Islet precursor cell (in vitro differentiated cells): ENCODE data around the gene UXS1.

ENCODE experiments used
- DNase-seq: peaks from one replicate; pipeline ENCODE4 v3.0.0-alpha.2; 2018

Gene UXS1

DNA sequence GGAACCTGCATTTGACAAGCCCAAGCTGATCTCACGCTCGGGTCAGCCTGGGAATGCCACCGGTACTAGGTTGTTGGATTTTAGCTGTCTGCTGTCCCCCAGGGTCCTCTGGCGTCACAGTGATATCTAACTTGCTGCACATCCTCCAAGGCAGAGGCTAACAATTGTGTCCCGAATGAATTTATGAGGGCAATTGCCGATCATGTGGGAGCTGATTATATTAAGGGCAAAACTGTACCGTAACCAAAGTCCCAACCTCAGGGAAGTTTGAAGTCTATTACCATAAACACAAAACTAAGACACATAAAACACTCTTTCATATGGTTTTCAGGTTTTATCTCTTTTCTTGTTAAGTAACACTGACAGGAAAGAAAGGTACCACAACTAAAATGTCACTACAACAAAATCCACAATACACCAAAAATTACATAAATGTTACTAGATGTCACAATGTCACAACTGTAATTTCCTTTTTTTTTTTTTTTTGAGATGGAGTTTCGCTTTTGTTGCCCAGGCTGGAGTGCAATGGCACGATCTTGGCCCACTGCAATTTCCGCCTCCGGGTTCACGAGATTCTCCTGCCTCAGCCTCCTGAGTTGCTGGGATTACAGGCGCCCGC, 6.7 kb downstream of the UXS1 start:
- DNase-seq: no peak

DNA sequence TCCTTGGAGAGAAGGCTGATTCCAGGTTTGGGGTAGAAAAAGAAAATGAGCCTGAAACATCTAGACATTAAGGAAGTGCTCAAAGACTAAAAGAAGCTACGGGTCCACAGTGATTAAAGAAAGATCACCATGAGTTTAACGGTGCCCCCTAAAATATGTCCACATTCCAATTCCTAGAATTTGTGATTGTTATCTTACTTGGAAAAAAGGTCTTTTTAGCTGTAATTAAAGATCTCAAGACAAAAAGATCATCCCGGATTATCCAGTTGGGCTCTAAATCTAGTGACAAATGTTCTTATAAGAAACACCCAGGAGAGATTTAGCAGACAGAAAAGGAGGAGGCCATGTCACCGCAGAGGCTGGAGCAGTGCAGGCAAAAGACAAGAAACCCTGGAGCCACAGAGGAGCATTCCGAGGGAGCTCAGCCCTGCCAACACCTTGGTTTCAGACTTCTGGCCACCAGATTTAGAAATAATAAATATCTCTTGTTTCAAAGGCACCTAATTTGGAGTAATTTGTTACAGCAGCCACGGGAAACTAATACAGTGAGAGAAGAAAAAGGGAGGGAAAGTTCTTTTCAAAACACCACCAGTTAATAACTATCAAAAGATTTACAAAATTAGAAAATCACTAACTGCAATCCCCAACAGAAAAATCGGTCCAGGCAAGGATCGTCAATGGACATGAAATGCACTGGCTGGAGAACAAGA, 8.5 kb downstream of the UXS1 start:
- no peak for DNase-seq

GRCh38 chr2:106184857-106185256, 9.2 kb downstream of the UXS1 start:
- DNase-seq: no peak

DNA sequence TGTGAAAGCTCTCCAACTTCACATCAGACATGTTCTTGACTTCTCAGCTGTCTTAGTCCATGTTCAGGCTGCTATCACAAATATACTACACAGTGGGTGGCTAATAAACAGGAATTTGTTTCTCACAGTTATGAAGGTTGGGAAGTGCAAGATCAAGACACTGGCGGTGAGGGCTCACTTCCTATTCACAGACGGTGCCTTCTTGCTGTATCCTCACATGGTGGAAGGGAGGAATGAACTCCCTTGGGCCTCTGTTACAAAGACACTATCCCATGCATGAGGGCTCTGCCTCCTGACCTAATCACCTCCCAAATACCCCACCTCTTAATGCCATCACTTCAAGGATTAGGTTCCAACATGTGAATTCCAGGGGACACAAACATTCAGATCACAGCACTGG, 9.7 kb downstream of the UXS1 start:
- no peak for DNase-seq

DNA sequence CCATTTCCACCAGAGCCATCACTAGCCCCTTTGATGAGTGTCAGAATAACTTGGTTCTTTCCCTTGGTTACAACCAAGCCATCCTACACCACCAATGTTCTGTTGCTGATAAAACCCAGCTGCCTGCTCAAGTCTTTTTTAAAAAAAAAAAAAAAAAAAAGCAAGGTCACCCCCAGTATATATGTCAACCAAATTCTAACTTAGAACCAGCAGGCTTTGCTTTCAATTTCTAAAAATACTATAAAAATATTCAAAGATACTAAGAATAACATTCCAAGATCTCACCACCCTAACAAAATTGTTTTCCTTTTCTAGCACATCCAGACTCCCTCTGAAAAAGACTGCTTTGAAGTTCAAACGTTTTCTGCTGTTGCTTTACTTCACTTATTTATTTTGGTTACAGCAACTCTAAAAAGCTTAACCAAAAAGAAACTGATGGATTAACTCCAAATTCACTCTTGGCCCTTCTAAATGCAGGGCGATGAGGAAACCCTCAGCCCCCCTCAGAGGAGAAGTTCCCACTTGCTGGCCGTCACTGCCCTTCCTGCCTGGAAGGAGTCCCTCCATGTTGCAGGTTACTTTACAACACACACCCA, 10.9 kb downstream of the UXS1 start:
- no peak for DNase-seq

- DNase-seq: no peak
Observed at GRCh38 chr2:106181064-106181463, 13.0 kb downstream of the UXS1 start.

DNA sequence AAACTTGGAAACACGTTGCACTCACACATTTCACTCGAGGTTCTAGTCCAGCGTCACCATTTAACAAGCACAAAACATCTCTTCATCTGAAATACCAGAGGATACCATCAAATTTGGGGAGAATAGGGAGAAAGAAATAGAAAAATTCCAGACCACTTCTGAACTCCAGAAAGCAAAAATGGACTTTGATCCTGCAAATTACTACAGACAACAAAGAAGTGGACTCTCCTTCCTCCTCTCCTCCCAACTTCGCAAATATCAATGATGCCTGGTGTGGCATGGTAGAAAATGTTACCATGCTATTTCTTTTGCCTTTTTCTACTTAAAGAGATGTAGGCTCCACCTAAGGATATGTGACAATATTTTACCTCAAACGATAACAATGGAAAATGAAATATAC, 13.5 kb downstream of the UXS1 start:
- DNase-seq: no peak

DNA sequence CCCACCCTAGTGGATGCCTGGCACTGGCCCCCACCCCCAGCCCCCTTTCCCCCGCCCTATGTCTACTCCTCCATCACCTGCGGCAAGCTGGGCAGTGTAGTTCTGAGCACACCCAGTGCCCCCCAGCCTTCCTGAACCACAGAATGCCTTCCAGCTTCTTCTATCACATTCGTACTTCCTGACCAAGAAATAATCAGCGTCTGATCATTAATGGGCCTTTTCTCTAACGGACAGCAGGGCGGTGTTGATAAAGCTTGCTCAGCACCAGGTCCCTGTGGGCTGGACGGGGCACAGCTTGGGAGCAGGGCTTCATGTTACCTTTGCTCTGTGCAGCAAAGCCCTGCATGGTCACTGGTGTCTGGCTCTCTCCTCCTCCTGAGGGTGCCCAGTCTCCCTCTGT, 15.4 kb downstream of the UXS1 start:
- no peak for DNase-seq

GRCh38 chr2:106177581-106177980, 16.5 kb downstream of the UXS1 start:
- DNase-seq: no peak

DNA sequence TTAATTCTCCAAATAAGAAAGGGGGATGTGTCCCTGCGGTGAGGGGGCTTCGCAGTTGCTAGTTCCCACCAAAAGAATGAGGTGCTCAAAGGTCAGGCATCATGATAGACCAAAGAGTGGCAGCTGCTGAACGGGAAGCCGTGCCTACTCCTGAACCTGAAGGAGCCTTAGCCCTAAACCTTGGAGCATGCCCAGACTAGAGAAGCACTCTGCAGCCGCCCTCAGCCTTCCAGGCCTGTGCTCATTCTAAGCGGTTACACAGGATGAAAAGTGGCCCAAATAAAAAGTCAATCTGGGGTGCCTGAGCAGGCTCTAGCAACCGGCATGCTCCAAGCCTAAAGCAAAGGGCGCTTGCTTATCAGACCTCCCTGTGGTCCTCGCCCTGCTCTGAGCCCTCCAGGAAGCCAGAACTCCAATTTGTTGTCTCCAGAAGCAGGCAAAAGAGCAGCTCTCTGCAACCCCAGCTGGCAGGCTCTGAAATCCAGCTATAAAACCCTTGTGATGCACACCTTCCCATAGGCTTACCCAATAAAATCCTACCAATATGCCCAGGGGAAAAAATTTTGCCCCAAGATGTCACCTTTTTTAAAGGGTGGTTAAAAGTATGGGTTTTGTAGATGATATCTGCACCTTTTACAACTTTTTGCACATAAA, 17.5 kb downstream of the UXS1 start:
- peak; percentile 66 for DNase-seq

DNA sequence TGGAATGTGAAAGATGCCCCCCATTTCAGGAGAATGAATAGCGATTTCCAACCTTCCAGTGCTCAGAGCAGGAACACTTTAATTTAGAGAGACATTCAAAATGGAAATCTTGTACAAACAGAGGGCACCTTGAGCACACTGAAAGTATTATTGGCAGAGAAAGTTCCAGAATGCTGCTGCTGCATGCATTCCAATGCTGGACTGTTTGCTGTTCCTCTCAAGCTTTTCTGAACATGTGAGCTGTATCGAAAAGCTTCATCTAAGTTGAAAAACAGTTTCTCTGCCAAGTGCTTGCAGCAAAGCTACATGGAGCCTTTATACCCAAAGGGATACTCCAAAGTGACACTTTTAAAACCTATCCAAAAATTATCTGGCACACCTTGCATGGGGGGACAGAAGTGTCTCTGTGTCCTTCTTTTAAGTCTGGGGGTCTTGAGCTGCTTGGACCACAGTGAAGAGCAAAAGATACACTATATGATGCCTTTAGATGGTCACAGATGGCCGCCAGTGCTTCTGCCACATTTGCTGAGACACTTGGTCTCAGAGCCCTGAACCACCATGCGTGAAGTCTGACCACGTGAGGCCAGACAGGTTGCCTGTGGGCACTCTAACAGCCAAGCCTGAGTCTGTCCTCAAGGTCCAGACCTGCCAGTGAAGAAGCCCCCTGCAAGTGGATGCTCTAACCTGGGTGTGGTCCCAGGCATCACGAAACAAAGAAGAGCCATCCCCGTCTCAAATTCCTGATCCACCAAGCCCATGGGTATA, 18.8 kb downstream of the UXS1 start:
- DNase-seq: no peak

DNA sequence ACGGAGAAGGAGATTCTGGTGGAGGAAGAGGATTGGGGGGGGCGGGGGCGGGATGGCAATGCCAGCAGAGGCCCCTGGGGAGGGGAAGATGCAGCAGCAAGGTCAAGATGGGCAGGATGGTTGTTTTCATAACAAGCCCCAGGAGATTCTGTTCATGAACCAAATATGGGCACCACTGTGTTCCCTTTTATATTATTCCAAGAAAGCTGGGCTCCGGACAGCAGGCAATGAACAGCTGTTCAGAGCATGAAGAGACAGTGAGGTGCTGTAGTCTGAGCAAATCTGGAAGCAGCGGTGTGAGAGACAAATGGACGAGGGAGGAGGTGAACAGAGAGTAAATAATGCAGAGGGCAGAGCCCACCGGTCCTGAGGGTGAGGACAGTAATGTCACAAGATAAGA, 20.0 kb downstream of the UXS1 start:
- DNase-seq: no peak

DNA sequence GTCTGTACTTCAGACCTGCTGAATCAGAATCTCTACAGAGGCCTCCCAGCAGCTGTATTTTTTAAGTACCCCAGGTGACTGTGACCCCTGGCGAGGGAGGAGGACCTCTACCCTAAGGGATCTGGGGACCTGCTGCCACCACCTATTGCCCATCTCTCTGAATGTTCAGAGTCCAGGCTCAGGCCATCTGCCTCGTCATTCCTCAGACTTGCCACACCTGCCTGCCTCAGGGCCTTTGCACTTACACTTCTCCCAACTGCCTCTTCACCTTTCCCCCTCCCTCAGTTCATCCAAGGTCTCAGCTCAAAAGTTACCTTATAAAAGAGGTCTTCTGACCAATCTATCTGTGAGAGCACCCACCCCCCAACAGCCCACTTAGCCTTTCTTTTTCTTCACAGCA, 21.5 kb downstream of the UXS1 start:
- no peak for DNase-seq

DNA sequence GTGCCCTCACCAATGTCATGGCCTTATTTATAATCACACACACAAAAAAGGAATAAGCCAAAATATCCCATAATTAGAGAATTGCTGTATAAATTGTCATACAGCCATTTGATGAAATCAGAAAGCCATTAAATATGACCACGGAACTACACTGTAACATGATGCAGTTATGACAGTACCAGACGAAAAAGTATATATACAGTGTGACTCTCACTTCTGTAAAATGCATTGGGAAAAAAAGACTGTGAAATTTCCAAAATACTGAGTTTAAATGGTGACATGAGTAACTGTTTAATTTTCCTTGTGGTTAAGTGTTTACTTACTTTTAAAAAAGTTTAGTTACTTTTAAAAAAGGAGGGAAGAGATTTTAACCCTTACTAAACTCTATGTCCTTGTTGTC, 25.4 kb downstream of the UXS1 start:
- no peak for DNase-seq

DNA sequence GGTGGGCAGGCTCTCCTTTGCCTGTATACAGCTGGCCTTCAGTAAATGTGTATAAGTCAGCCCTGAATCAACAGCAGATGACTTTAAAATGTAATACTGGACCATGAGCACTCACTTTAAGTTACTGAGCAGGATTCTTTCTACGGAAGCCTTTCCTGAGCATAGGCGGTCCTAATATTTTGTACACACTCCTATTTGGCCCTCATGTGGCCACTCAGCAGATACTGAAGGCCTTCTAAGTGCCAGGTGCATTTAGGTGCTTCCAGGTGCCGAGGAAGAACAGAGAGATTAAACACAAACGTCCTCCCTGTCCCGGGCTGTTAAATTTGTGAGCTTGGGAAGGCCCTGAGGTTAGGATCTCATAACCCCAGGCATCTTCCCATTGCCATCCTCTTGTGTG, 27.0 kb downstream of the UXS1 start:
- no peak for DNase-seq

DNA sequence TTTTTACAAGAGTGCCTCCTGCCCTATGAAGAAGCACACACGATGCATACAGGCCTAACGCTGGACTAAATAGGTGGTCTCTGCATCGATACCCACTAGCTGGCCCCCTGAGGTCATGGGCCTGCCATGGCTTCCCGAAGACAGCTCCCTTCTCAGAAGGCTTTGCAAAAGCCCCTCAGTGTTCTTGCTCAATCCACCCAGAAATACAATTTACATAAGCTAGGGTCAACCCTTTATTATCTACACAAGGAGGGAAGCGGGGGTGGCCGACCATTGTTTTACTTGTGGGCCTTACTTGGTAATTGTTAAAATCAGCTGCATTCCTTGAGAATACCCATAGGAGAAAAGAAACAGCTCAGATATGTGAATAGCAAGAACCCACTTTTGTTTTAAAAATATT, 28.5 kb downstream of the UXS1 start:
- DNase-seq: no peak

DNA sequence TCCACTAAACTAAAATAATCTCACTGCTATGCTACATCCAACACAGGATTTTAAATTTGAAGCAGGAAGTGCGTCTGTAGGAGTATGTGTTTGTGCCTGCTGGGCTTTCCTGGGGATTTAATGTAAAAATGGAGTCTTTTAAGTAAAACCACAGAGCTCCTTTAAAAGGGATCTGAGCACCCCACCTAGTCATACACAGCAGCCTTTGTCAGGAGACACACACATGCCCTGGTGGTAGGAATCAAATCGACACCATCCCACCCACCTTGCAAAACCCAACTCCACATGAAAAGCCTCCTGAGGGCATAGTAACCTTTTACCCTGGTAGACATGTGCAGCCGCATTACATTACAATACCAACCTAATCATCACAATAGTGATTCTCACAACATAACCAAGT, 29.1 kb downstream of the UXS1 start:
- DNase-seq: peak; percentile 69

GRCh38 chr2:106163948-106164545, 30.1 kb downstream of the UXS1 start:
- DNase-seq: no peak

- peak; percentile 91 for DNase-seq
Observed at GRCh38 chr2:106161938-106162820, 31.9 kb downstream of the UXS1 start.

DNA sequence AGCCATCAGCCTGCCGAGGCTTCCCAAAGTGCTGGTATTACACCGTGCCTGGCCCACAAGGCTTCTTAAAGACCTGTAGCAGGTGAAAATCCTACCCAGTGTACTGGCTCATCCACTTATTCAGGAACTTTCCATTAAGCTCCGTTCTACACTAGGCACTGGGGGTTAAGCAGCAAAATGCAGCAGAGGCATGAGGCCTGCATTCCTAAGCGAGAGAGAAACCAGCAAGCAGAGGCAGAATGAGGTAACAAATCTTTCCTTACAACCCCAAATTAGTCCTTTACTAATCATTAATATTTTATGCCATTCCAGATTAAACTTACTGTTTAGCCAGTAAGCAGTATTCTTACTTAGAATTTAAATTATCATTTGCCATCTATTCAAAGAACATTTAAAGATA, 32.8 kb downstream of the UXS1 start:
- no peak for DNase-seq

GRCh38 chr2:106160786-106161261, 33.3 kb downstream of the UXS1 start:
- DNase-seq: no peak
